Left lung (tissue), 10 donors: ENCODE results near the gene PGRMC1. TPM values are rescaled to one million over a fixed set of nuclear protein-coding genes. Genes with fewer than 3 reads are reported as not detected.

Source experiments
- ATAC-seq: fragments of 200-7000 bp; cut with Tn5 transposase; one replicate; pipeline ENCODE4 v1.9.1; 2020; ENCODE audit warnings: moderate library complexity
- DNase-seq, 4 donors: peaks; one replicate each; pipeline ENCODE4 v3.0.0-alpha.2; 2013 to 2020
- H3K27ac ChIP-seq, 2 donors: fragments of 200-600 bp; sonication (generic) in 1 of 2; one replicate each; pipeline versions ENCODE4 v1.5.0 to v1.8.0; 2020 to 2021
- H3K27me3 ChIP-seq, 2 donors: fragments of 200-600 bp; sonication (generic) in 1 of 2; one replicate each; pipeline versions ENCODE4 v1.5.0 to v1.8.0; 2020 to 2021
- H3K36me3 ChIP-seq, 2 donors: fragments of 200-600 bp; sonication (generic) in 1 of 2; one replicate each; pipeline versions ENCODE4 v1.5.0 to v1.8.0; 2020 to 2021
- H3K4me1 ChIP-seq, 2 donors: fragments of 200-600 bp; one replicate each; pipeline ENCODE4 v1.8.0; 2021
- H3K4me3 ChIP-seq, 2 donors: fragments of 200-600 bp; sonication (generic) in 1 of 2; one replicate each; pipeline versions ENCODE4 v1.5.0 to v1.8.0; 2020 to 2021; ENCODE audit warnings: mild to moderate bottlenecking in 1 of 2
- H3K9me3 ChIP-seq, 2 donors: fragments of 200-600 bp; sonication (generic) in 1 of 2; one replicate each; pipeline versions ENCODE4 v1.5.0 to v1.8.0; 2020 to 2021
- intact Hi-C, 2 donors: fragments of 100-400 bp; cut with DNase I; formaldehyde crosslinking; loops; one replicate each; pipeline versions ENCODE4 v1.11.2 to v1.14.2; 2022
- polyA plus RNA-seq, 6 donors: library from polyadenylated mRNA; unstranded; fragments of 120-200 nt; gene quantifications; one replicate each; pipeline ENCODE4 v1.2.1, GENCODE V29; 2013; ENCODE audit not compliant: insufficient read length in 6 of 6
- total RNA-seq, 2 donors: library from RNA; stranded (reverse); fragmentation: NEBNext Ultra II Directional; extraction: Animal tissue kit (Norgen Biotek cat#: 25700); gene quantifications; one replicate each; pipeline ENCODE4 v1.2.1, GENCODE V29; 2021
- TF ChIP-seq, protein P1 (sequence below), 2 donors: fragments of 200-600 bp; sonication (generic) in 1 of 2; IDR thresholded peaks; one replicate each; pipeline versions ENCODE4 v1.5.0 to v1.8.0; 2021; ENCODE audit warnings: antibody characterized with exemption in 2 of 2
- donor health status: DM: no; HTN: yes; CAD: no.
- donor health status: DM: no; HTN: no; CAD: no.

PGRMC1 gene
- total and polyA plus RNA-seq, 8 donors: 91.9 to 158 (median 143) TPM

- Histone ChIP-seq H3K36me3 (no peaks in the 10 kb centered on the region), H3K27ac (no peak overlapping the region), H3K27me3 (peaks cover 0 to 4% of the 10 kb centered on the region in 2 donors), H3K4me3 (no peak overlapping the region), H3K9me3 (no peaks in the 10 kb centered on the region), H3K4me1 (no peaks in the 10 kb centered on the region)
- DNase-seq: no peak
- TF ChIP-seq, protein P1, sequence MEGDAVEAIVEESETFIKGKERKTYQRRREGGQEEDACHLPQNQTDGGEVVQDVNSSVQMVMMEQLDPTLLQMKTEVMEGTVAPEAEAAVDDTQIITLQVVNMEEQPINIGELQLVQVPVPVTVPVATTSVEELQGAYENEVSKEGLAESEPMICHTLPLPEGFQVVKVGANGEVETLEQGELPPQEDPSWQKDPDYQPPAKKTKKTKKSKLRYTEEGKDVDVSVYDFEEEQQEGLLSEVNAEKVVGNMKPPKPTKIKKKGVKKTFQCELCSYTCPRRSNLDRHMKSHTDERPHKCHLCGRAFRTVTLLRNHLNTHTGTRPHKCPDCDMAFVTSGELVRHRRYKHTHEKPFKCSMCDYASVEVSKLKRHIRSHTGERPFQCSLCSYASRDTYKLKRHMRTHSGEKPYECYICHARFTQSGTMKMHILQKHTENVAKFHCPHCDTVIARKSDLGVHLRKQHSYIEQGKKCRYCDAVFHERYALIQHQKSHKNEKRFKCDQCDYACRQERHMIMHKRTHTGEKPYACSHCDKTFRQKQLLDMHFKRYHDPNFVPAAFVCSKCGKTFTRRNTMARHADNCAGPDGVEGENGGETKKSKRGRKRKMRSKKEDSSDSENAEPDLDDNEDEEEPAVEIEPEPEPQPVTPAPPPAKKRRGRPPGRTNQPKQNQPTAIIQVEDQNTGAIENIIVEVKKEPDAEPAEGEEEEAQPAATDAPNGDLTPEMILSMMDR (IDR thresholded peaks at IDR 0.05): no peak
- ATAC-seq: no peak
- intact Hi-C loops: no loop called here
Observed at GRCh38 chrX:119230850-119231249, 5.2 kb upstream of the PGRMC1 start.

- no peak for DNase-seq
- TF ChIP-seq, protein P1 (IDR thresholded peaks at IDR 0.05): no peak
- H3K4me3 ChIP-seq: no peak overlapping the region
- ATAC-seq: no peak
- intact Hi-C loops: no loop called here
- H3K27ac ChIP-seq: no peak overlapping the region
- H3K4me1 ChIP-seq: no peaks in the 10 kb centered on the region
- H3K27me3 ChIP-seq: peaks cover 0 to 4% of the 10 kb centered on the region in 2 donors
- no peaks in the 10 kb centered on the region for H3K36me3 ChIP-seq
- no peaks in the 10 kb centered on the region for H3K9me3 ChIP-seq
Observed at GRCh38 chrX:119231936-119232445, 4.1 kb upstream of the PGRMC1 start.

DNA sequence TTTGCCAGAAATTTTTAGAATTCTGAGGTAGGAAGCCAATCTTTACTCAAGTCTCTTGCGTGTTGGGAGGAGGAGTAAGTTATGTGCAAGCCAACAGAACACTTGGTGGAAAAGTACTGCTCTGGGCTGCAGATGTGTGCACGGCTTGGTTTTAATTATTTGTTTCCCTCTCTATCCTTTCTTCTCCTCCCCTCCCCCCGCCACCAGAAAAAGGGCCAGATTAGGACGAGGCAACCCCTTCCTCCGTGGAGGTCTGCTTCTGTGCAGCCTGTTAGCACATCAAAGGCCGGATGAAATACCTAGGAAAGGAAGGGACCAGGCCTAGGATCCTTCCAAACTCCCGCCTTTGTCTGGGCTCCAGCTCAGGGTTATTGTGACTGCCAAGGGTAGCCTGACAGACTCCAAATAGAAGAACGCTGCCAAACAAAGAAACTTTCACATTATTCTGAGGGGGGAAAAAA is 1.0 kb upstream of the PGRMC1 start:
- Histone ChIP-seq H3K4me3 (no peak overlapping the region), H3K36me3 (no peaks in the 10 kb centered on the region), H3K4me1 (no peaks in the 10 kb centered on the region), H3K27ac (peak overlapping the region in 1 of 2 donors; percentile 69), H3K9me3 (no peaks in the 10 kb centered on the region), H3K27me3 (no peaks in the 10 kb centered on the region)
- ATAC-seq (no peak), DNase-seq (peak in 2 of 4 donors; percentile 28 to 35)
- intact Hi-C loops: no loop called here
- TF ChIP-seq, protein P1 (IDR thresholded peaks at IDR 0.05): no peak

DNA sequence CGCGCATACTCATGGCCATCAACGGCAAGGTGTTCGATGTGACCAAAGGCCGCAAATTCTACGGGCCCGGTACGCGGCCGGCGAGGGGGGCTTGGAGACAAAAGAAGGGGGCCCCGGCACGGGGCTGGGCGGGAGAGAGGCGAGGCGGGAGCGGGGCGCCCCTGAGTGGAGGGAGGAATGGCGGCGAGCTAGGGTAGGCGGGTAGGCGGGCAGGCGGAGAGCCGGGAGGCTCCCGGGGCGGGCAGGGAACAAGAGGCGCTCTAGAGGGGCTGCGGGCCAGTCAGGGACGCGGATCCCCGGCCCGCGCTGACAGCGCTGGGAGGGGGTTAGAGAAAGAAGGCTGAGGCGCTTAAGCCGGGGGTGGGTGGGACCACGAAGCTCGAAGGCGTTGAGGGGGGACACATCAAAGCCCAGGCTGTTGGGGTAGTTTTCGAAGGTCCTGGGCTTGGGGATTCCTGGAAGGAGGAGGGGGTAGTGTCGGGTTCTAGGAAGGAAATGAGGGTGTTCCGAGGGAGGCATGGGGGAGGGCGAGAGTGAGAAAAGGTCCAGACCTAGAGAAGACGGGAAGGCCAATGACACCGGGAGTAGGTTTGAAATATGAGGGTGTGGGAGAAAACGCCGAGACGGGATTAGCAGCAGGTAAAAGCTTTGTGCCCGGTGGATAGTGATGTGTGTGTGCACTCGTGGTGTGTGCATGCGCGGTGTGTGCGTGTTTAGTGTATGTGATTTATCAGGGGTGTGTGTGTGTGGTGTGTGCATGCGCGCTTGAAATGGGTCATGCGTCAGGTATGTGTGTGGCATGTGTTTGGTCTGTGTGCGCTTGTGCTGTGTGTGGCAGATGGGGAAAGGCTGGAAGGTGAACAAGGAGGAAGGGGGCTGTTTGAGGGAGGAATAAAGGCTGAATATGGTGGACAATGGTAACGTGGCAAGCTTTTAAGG is 807 bp downstream of the PGRMC1 start:
- Histone ChIP-seq H3K4me1 (no peaks in the 10 kb centered on the region), H3K9me3 (no peaks in the 10 kb centered on the region), H3K27ac (peak overlapping the region; percentile 81 to 84), H3K36me3 (no peaks in the 10 kb centered on the region), H3K4me3 (peak overlapping the region; percentile 49 to 65), H3K27me3 (no peaks in the 10 kb centered on the region)
- TF ChIP-seq, protein P1 (IDR thresholded peaks at IDR 0.05): no peak
- ATAC-seq: peak; percentile 54
- DNase-seq: peak in 2 of 4 donors; percentile 20 to 48
- intact Hi-C loops: no loop called here

DNA sequence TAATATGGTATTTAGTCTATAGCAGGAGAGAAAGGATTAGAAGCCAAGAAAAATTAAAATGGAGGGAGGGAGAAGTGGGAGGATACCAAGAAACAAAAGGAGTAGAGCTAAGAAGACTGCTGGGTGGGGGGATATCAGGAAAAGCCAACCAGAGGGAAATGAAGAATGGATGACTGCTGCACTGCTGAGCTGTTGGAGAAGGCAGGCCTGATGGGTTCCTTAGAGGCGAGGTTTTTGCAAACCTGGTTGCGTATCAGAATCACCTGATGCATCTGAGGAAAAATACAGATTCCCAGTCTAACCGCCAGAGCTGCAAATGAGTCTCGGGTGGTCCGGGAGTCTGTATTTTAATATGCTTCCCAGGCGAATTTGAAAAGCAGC is 1.5 kb downstream of the PGRMC1 start:
- intact Hi-C loops: no loop called here
- DNase-seq (no peak), ATAC-seq (no peak)
- H3K9me3 ChIP-seq: no peaks in the 10 kb centered on the region
- H3K27ac ChIP-seq: peak overlapping the region in 1 of 2 donors; percentile 81
- H3K36me3 ChIP-seq: no peaks in the 10 kb centered on the region
- H3K4me1 ChIP-seq: no peaks in the 10 kb centered on the region
- H3K27me3 ChIP-seq: no peaks in the 10 kb centered on the region
- TF ChIP-seq, protein P1 (IDR thresholded peaks at IDR 0.05): no peak
- H3K4me3 ChIP-seq: peak overlapping the region; percentile 49 to 65
